Kidney epithelial cell (primary cell): ENCODE data around the gene GLS2. TPM values are rescaled to one million over a fixed set of nuclear protein-coding genes. Genes with fewer than 3 reads are reported as not detected.

Source experiments
- DNase-seq: peaks from one replicate; pipeline ENCODE4 v3.0.0-alpha.2; 2010; ENCODE audit warnings: low read depth
- H3K27me3 ChIP-seq: 2 replicates; pipeline ENCODE4 v1.6.0; 2011; ENCODE audit warnings: low read length; ENCODE audit not compliant: control insufficient read depth, insufficient read depth
- H3K36me3 ChIP-seq: 2 replicates; pipeline ENCODE4 v1.5.1; 2011; ENCODE audit warnings: low read length; ENCODE audit not compliant: control insufficient read depth, insufficient read depth
- H3K4me3 ChIP-seq: 2 replicates; pipeline ENCODE4 v1.5.1; 2011; ENCODE audit warnings: low read depth, mild to moderate bottlenecking, control low read depth, low read length
- CTCF ChIP-seq: IDR thresholded peaks from 2 replicates; pipeline ENCODE4 v1.5.1; 2011; ENCODE audit warnings: mild to moderate bottlenecking, moderate library complexity, low read length, control low read depth, inconsistent platforms; ENCODE audit not compliant: insufficient read depth, poor library complexity, severe bottlenecking
- total RNA-seq: library from RNA; depleted of rRNA; stranded (reverse); fragments of >200 nt; gene quantifications from 2 replicates; pipeline ENCODE4 v1.2.3, GENCODE V29; 2015

GLS2 gene
- total RNA-seq, 1 donor from 2014 or later: 2.3 TPM

DNA sequence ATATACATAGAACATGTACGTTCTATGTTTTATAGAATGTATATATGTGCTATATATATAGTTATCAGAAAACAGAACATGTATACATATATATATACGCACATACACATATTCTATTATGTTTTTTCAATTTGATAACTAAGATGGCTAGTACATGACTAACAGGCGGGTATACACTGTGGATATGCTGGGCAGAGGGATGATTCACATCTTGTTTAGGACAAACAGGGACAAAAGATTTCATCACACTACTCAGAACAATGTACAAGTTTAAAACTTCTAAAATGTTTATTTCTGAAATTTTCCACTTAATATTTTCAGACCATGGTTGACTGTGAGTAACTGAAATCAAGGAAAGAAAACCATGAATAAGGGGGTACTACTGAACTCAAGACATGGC is 56.1 kb downstream of the GLS2 start:
- Histone ChIP-seq H3K4me3 (no peak overlapping the region), H3K36me3 (no peaks in the 10 kb centered on the region), H3K27me3 (no peaks in the 10 kb centered on the region)
- no peak for DNase-seq
- TF ChIP-seq CTCF: no peak

- TF ChIP-seq CTCF: no peak
- no peaks in the 10 kb centered on the region for H3K36me3 ChIP-seq
- no peaks in the 10 kb centered on the region for H3K27me3 ChIP-seq
- no peak for DNase-seq
- H3K4me3 ChIP-seq: no peak overlapping the region
These were observed 56.7 kb downstream of the GLS2 start for GRCh38 chr12:56431288-56431687.

DNA sequence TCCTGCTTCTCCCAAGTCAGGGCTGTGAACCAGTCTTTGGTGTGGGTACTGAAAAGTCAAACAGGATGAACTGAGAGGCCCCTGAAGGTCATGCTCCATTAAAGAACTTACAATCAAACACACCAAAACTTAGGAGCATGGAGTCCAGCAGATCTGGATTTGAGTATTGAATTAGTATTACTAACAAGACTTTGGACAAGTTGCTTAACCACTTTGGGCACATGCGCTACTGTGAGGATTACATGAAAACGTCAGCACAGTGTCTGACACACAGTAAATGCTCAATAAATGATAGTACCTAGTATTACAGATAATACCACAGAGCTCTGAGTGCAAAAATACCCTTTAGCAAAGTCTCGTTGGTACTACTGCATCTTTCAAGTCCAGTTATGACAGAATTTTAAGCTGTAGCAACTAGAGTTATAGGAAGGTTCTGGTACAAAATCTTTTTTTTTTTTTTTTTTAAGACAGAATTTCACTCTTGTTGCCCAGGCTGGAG is 62.0 kb downstream of the GLS2 start:
- H3K36me3 ChIP-seq: no peaks in the 10 kb centered on the region
- H3K27me3 ChIP-seq: no peaks in the 10 kb centered on the region
- TF ChIP-seq CTCF: no peak
- H3K4me3 ChIP-seq: no peak overlapping the region
- DNase-seq: no peak

DNA sequence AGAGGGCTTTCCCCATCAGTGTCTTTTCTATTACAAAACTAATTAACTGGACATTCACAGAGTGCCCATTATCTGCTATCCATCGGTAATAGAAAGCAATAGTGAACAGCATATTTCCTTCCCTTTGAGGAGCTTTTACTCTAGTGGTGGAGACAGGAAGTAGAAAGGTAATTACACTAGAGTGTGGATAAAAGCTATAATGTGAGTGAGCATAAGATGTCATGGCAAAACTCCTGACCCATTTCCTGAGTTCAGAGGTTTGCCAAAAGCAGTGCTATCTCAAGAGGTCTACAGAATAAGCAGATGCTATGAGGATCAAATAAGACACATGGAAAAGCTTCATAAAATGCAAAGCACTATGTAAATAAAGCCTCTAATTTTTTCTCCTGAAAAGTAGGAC is 62.8 kb downstream of the GLS2 start:
- Histone ChIP-seq H3K27me3 (no peaks in the 10 kb centered on the region), H3K4me3 (no peak overlapping the region), H3K36me3 (peaks cover 2% of the 10 kb centered on the region)
- DNase-seq: no peak
- no peak for TF ChIP-seq CTCF

Other genes starting within 250 kb of the GLS2 start
- gene ANKRD52, start 229.8 kb downstream of the GLS2 start, total RNA-seq: 38.8 and 45.2 TPM in 2 replicates
- gene COQ10A, start 221.2 kb downstream of the GLS2 start, total RNA-seq: 13.7 and 14.6 TPM in 2 replicates
- 126 and 143 TPM in 2 replicates for gene CS, start 187.8 kb downstream of the GLS2 start, total RNA-seq
- 134 and 150 TPM in 2 replicates for gene CNPY2, start 172.2 kb downstream of the GLS2 start, total RNA-seq
- gene PAN2, start 154.2 kb downstream of the GLS2 start, total RNA-seq: 21.6 and 33.4 TPM in 2 replicates
- 30.9 and 33.6 TPM in 2 replicates for gene IL23A, start 149.3 kb downstream of the GLS2 start, total RNA-seq
- gene STAT2, start 128.1 kb downstream of the GLS2 start, total RNA-seq: 125 and 133 TPM in 2 replicates
- not detected in 2 replicates for gene APOF, start 125.3 kb downstream of the GLS2 start, total RNA-seq
- gene TIMELESS, start 38.7 kb downstream of the GLS2 start, total RNA-seq: 10.3 and 15.5 TPM in 2 replicates
- not detected in 2 replicates for gene MIP, start 33.5 kb downstream of the GLS2 start, total RNA-seq
- 1.0 and 1.1 TPM in 2 replicates for gene SPRYD4, start 19.6 kb downstream of the GLS2 start, total RNA-seq
- gene RBMS2, start 33.7 kb upstream of the GLS2 start, total RNA-seq: 37.2 and 42.4 TPM in 2 replicates
- 37.9 and 49.9 TPM in 2 replicates for gene BAZ2A, start 142.2 kb upstream of the GLS2 start, total RNA-seq
- gene ATP5F1B, start 157.8 kb upstream of the GLS2 start, total RNA-seq: 399 and 419 TPM in 2 replicates
- 114 and 119 TPM in 2 replicates for gene PTGES3, start 200.1 kb upstream of the GLS2 start, total RNA-seq
- gene NACA, start 237.1 kb upstream of the GLS2 start, total RNA-seq: 1,136 and 1,207 TPM in 2 replicates